ENCODE results near the gene STOX2.
A peak's percentile ranks its signal among the peaks of the same experiment; 100 is the strongest.
"Not testable (repeated sequence)": the region's sequence is repeated elsewhere in the genome, so short reads cannot be mapped to it uniquely, and the experiment has no call there.

The STOX2 gene

GRCh38 chr4:183936574-183937345, 31.7 kb downstream of the STOX2 start:
- ATAC-seq = no peak
- DNase-seq = no peak

DNA sequence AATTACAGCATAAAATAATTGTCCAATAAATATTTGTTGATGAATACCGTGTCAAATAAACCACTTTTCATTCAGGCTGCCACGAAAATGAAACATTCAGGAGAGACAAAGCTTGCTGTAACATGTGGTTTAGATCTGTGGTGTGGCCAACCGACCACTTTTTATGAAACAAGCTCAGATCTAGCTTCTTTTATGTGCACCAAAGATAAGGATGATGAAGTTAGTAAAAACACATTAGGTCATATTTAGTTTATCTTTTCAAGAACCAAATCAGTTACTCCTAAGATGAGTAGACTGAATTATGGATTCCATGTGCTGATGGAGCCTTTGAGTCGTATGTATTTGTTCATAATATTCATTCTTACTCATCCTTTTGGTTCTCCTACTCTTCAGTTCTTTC, 35.8 kb downstream of the STOX2 start:
- ATAC-seq (no peak), DNase-seq (no peak)

DNA sequence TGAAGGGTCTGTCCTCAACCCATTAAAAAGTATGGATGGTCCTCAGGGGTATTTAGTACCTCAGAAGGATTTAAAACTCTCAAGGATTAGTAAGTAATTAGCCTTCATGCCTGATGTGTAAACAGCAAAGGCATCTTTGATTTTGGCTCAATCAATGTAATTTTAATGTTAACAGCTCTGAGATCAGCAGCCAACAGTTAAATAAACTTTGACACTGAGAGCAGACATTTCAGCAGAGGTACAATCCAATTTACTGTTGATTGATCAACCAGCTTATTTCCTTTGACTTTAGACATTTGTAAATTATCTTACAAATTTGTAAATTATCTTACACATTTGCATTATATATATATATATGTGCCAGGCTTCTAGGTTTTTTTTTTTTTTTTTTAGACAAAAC, 36.9 kb downstream of the STOX2 start:
- DNase-seq = no peak
- no peak for ATAC-seq

DNA sequence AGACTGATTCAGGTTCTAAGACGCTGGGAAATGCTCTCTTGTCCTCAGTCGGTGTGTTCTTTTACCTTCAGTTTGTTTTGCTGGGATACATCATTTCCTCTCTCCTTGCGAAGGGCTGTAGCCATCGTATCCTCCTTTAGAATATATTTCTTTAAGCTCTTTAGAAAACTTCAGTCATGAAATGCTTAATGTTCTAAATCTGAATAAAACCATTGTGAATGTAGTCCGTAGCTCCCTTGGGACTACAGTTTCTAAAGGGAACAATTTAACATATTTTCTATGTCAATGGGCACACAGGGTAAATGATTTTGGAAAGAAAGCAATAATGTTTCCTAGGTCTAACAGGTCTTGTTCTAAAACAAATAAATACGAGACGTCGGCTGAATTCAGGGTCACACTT, 40.6 kb downstream of the STOX2 start:
- DNase-seq = no peak
- ATAC-seq = no peak

- no peak for ATAC-seq
Measured at GRCh38 chr4:183950536-183950935, 45.4 kb downstream of the STOX2 start.

DNA sequence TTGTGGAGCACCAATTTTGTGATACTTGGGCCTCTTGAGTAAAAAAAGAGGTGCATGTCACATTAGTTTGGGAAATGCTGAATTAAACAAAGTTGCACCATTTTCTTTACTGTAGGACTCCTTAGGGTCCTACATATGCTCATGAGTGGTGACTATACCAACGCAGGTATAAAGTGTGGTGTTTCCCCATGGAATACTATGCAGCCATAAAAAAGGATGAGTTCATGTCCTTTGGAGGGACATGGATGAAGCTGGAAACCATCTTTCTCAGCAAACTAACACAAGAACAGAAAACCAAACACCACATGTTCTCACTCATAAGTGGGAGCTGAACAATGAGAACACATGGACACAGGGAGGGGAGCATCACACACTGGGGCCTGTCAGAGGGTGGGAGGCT, 47.5 kb downstream of the STOX2 start:
- ATAC-seq, DNase-seq: not testable (repeated sequence)

More at GRCh38 chr4:183950536-183950935, 45.4 kb downstream of the STOX2 start:
- no peak for DNase-seq

DNA sequence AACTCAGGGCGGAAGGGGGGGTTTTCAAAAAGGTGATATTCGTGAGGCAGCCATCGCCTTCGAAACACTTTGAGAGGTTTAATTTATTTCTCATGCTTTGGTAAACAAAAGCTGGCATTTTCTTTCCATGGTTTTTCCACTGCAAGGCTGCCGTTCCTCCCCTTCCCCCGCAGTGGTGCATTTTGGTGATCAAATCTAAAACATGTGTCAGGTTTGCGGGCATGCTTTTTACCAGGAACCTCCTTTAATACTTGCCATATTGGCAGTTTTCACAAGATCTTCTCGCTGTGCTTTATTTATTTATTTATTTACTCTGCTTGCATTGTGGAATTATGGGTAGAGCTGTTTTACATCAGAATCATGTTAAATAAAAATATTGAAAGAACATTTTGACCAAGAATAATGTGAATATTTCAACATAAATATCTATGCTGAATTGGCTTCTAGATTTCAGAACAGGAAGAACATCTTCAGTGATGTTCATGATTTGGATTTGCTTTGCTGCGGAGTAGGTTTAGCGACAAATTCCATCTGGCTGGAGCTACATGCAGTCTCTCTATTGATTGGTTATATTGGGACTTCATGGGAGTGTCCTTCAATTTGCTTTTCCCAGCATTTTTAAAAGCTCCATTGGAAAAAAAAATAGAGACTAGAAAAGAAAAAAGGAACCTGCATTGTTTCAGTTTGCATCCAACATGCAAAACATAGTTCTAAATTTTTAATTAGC, 54.4 kb downstream of the STOX2 start:
- DNase-seq = no peak

GRCh38 chr4:183960046-183960420, 54.9 kb downstream of the STOX2 start:
- ATAC-seq = no peak
- DNase-seq = no peak

More for the DNA sequence above, 54.4 kb downstream of the STOX2 start:
- ATAC-seq = no peak

DNA sequence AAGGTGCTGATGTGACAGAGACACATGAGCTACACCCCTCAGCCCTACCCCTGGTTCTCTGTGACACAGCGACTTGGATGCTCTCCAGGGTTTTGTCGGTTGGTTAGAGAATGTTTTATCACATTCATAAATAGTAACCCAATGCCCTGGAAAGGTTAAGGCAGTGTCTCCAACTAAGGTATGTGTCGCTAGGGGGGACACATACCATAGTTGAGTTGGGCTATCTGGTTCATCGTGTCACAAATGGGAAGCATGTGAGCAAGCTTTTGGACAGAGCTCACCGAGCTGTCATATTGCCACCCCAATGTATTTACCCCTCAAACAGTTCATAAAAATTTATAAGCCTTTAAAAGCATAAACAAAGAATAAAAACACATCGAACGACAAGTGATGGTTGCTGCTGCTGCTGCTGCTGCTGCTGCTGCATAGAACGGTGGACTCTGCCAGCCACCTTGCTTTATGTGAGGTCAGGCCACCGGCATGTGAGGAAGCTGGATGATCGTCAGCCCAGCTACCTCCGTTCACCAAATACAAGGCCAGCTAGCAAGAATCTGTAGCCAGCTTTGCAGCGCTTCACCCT, 55.9 kb downstream of the STOX2 start:
- ATAC-seq = no peak
- DNase-seq = no peak

GRCh38 chr4:183961795-183962194, 56.7 kb downstream of the STOX2 start:
- ATAC-seq (no peak), DNase-seq (no peak)

DNA sequence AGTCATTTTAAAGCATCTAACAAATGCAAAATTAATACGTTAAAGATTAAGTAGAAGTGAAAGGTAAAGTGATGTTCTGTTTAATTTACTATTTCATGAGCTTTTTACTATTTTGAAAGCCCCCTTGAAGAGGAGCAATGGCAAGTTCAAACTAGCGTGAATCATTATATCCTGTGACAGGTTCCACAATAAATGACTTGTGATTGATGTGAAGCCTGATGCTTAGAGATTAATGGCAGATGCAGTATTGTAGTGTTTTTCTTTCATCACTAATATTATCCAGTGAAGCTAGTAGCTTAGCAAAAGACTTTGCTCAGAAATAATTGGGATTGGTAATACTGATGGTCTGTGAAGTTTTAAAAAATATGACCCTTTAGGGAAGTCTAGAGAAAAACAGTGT, 57.3 kb downstream of the STOX2 start:
- DNase-seq (no peak), ATAC-seq (no peak)

DNA sequence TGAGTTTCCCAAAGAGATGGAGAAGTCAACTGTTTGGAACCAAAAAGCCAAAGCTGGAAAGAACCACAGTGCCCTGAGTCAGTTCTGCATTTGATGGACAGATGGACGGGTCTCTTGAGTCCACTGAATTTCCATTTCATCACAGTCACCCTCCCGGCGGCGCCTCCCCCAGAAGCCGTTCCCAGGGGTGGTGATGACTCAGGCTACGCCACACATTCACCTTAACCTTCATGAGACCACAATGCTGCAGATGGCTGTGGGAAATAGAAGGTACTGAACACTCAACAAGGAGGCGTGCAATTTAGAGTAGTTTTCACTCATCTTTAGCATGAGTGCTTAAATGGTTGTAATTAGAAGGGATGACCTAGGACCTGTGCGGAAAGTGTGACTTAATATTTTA, 61.3 kb downstream of the STOX2 start:
- DNase-seq (peak; percentile 12), ATAC-seq (no peak)

GRCh38 chr4:183967266-183967665, 62.2 kb downstream of the STOX2 start:
- no peak for DNase-seq
- ATAC-seq = no peak

DNA sequence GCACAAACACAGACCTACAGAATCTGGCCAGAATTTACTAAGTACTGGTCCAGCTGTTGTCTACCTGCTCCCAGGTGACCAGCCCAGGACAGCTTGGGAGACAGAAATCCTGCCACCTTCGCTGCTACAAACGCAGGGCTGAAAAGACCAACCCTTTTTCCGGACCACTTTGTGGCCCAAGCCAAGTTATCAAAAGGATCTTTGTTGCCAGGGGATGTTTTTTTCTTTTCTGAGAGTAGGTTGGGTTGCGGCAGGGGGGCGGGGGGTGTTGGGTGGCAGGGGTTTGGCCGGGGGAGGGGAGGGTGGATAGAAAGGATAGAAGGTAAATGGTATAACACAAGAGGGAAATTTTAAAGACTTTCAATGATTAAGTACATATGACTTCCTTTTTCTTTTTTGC, 63.4 kb downstream of the STOX2 start:
- ATAC-seq (no peak), DNase-seq (no peak)

GRCh38 chr4:183968931-183969330, 63.8 kb downstream of the STOX2 start:
- ATAC-seq (no peak), DNase-seq (no peak)

GRCh38 chr4:183969596-183969995, 64.5 kb downstream of the STOX2 start:
- no peak for ATAC-seq
- DNase-seq = no peak

DNA sequence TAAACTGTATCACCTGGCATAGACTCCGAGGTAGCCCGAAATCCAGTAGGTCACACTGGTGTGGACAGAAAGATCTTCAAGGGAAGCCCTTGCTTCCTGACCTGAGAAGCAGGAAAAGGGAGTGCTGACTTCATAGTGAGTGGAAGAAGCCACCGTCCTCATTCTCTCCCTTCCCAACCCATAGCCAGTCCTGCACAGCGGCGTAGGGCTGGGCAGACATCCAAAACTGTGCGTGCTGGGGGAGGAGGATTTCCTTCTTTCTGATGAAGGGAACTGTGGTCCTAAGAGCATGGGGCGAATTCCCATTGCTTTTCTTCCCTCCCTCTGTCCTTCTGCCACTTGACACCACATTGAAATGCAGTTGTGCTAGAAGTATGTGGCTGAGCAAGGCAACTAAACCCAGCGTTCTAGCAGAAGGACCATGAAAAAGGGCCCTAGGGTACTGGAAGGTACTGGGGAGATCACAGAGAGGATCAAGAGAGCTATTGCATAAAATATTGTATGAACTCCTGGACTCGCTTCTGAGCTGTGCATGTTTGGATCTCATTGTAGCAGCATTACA, 66.9 kb downstream of the STOX2 start:
- DNase-seq = no peak
- no peak for ATAC-seq

DNA sequence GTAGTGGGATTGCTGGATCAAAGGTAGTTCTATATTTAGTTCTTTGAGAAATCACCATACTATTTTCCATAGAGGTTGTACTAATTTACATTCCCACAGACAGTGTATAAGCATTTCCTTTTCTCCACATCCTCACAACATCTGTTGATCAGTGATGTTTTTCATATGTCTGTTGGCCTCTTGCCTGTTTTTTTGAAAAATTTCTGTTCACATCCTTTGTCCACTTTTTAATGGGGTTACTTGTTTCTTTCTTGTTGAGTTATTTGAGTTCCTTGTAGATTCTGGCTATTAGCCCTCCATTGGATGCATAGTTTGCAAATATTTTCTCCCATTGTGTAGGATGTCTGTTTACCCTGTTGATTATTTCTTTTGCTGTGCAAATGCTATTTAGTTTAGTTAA, 72.6 kb downstream of the STOX2 start:
- DNase-seq (no peak), ATAC-seq (no peak)

DNA sequence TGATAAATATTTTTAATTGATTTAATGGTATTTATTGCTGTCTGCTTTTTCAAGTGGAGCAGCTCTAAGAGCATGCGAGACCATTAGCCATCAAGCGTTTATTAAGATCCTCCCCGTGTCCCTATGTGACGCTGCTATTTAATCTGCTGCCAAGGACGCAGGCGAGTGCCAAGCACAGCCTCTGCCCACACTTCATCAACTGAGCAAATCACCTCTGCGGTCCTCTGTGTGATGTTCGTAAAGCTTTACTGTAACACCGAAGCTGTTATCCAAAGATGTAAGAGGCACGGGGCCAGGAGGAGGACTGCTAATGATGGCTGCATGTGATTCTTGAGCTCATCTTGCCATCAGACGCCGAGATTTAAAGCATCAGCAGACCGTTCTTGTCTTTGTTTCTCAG, 79.5 kb downstream of the STOX2 start:
- ATAC-seq (no peak), DNase-seq (no peak)

DNA sequence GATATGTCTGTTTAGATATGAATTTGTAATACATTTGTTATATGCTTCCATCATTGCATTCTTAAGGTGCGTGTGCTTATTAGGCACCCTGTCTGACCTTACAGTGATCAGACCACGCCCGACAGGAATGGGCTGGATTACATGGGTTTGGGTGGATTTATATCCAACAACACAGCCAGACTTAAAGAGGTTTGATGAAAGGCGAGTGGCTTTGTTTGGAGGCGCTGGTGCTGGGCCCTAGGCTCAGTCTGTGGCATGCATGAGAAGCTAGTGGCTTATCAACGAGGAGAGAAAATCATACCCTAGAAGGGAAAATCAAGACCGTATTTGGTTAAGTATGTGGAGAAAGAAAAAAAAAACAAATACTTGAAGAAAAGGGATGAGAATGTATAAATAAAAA, 80.7 kb downstream of the STOX2 start:
- DNase-seq (no peak), ATAC-seq (no peak)

- DNase-seq (no peak), ATAC-seq (no peak)
Measured at GRCh38 chr4:183986291-183986970, 81.3 kb downstream of the STOX2 start.

Data from stimulated activated naive CD8-positive, alpha-beta T cell treated with anti-CD3 and anti-CD28 coated beads, Interleukin-15, Interleukin-2, amounts not matched to agents 100 U/mL and 50 U/mL, for 24 hours (primary cell).